ENCODE data around the gene ADAM30.

- TF ChIP-seq, protein P1, sequence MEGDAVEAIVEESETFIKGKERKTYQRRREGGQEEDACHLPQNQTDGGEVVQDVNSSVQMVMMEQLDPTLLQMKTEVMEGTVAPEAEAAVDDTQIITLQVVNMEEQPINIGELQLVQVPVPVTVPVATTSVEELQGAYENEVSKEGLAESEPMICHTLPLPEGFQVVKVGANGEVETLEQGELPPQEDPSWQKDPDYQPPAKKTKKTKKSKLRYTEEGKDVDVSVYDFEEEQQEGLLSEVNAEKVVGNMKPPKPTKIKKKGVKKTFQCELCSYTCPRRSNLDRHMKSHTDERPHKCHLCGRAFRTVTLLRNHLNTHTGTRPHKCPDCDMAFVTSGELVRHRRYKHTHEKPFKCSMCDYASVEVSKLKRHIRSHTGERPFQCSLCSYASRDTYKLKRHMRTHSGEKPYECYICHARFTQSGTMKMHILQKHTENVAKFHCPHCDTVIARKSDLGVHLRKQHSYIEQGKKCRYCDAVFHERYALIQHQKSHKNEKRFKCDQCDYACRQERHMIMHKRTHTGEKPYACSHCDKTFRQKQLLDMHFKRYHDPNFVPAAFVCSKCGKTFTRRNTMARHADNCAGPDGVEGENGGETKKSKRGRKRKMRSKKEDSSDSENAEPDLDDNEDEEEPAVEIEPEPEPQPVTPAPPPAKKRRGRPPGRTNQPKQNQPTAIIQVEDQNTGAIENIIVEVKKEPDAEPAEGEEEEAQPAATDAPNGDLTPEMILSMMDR (conservative IDR thresholded peaks at IDR 0.05; ENCODE audit: low read depth, low read length): no peak
- TF ChIP-seq EZH2 (IDR thresholded peaks at IDR 0.05; ENCODE audit: low read length, unreplicated experiment): no peak
Measured at GRCh38 chr1:119924948-119925898, 28.9 kb upstream of the ADAM30 start.
